ENCODE results near the gene EIF4EBP2. TPM values are rescaled to one million over a fixed set of nuclear protein-coding genes. Genes with fewer than 3 reads are reported as not detected.

Gene EIF4EBP2
- total RNA-seq, 1 experiment from 2014 or later, result 36.7 TPM

DNA sequence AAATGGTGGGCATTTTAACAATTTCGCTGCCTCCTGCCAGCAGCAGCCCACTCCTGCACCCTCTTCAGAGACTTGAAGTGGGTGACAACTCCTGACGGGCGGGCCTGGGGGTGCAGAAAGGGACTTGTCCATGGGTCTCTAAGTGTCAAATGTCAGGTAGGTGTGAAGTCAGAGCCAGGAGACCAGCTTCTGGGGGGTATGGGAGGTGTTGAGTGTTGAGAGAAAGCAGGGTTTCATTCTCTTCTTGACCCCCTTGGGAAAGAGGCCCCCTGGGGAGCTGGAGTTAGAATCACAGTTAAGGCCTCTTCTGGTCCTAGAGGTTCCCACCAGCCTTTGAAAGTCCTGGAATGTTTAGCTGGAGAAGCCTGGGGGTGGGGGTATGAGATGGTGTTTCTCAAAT is 63.0 kb downstream of the EIF4EBP2 start (continued):
- TF ChIP-seq, protein P1, sequence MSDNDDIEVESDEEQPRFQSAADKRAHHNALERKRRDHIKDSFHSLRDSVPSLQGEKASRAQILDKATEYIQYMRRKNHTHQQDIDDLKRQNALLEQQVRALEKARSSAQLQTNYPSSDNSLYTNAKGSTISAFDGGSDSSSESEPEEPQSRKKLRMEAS (IDR thresholded peaks at IDR 0.05), result no peak
- TF ChIP-seq POLR2A (IDR thresholded peaks at IDR 0.05; ENCODE audit: borderline replicate concordance, extremely low read depth, insufficient read depth, insufficient read length), result no peak
- TF ChIP-seq EZH2 (IDR thresholded peaks at IDR 0.05), result no peak
- no peak for TF ChIP-seq SIN3A (IDR thresholded peaks at IDR 0.05; ENCODE audit: low read depth)
- TF ChIP-seq YY1 (IDR thresholded peaks at IDR 0.05; ENCODE audit: extremely low read depth, insufficient replicate concordance, low read depth, low read length), result no peak

DNA sequence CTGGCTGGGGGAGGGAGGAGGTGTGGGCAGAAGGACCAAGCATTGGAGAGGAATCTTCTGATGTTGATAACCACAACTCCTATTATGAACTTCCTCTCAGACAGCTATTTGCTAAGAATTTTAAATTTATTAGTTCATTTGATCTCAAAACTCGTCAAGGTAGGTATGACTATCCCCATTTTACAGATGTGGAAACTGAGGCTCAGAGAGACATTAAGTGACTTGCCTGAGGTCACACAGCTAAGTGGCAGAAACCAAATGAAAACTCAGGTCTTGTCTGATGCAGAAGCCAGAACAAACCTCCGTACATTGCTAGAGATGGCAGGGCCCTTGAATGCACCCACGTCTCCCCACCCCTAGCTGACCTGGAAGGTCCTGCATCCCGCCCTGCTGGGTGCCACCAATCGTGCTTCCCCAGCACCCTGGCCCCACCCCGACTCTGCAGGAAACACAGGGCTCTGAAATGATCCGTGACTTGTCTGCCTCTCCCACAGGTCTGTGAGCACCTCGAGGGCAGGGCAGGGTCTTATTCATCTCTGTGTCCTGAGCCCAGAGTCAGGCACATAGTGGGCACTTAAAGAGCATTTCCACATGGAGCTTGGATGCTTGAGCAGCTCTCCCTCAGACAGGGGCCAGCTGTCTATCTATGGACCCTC is 69.0 kb downstream of the EIF4EBP2 start:
- Histone ChIP-seq H2AFZ (ENCODE audit: low read depth, low read length, poor library complexity, severe bottlenecking) (no peak overlapping the region), H4K20me1 (ENCODE audit: insufficient read depth) (no peaks in the 10 kb centered on the region), H3K4me1 (ENCODE audit: control insufficient read depth in 1 of 2, insufficient read depth in 2 of 2, low read length in 2 of 2) (peaks cover 19 to 45% of the 10 kb centered on the region in 2 experiments), H3K4me2 (ENCODE audit: low read length) (no peak overlapping the region), H3K79me2 (ENCODE audit: insufficient read depth, low read length) (no peaks in the 10 kb centered on the region), H3K9ac (ENCODE audit: low read length) (no peak overlapping the region), H3K9me3 (ENCODE audit: control insufficient read depth in 1 of 2, insufficient read depth in 1 of 2, low read depth in 1 of 2, low read length in 2 of 2) (no peaks in the 10 kb centered on the region), H3K27me3 (ENCODE audit: insufficient read depth, low read length) (no peaks in the 10 kb centered on the region), H3K36me3 (ENCODE audit: control insufficient read depth in 1 of 2, insufficient read depth in 2 of 2, low read length in 2 of 2) (no peaks in the 10 kb centered on the region), H3K9me2 (ENCODE audit: insufficient read depth) (no peaks in the 10 kb centered on the region), H3K4me3 (replicated peaks in 1 of 2; ENCODE audit: low read depth in 1 of 2, low read length in 2 of 2) (no peak overlapping the region), H3K27ac (ENCODE audit: low read depth, low read length) (no peak overlapping the region)
- POLR2A ChIA-PET, result no interaction called here
- intact Hi-C loops (cut with micrococcal nuclease), result no loop called here
- ATAC-seq (no peak), DNase-seq (ENCODE audit: low read depth, low spot score) (no peak)
- no TSS peak for BruUV-seq (replicated peaks)
- RAD21 ChIA-PET (ENCODE audit: low non-redundant PET in 1 of 2, low total read pairs in 2 of 2, uncharacterized antibody in 2 of 2, unreplicated experiment in 2 of 2), result no interaction called here
- CTCF ChIA-PET, result no interaction called here
- TF ChIP-seq EGR1 (IDR thresholded peaks at IDR 0.05; ENCODE audit: low read depth) (no peak), FOSL1 (IDR thresholded peaks at IDR 0.05; ENCODE audit: low read depth) (no peak), POLR2AphosphoS5 (IDR thresholded peaks at IDR 0.05; ENCODE audit: low read depth, low read length) (no peak), CBX3 (IDR thresholded peaks at IDR 0.05; ENCODE audit: low read depth) (no peak), RAD21 (IDR thresholded peaks at IDR 0.05; ENCODE audit: low read depth) (no peak), SRF (IDR thresholded peaks at IDR 0.05; ENCODE audit: low read depth) (no peak), ELF1 (IDR thresholded peaks at IDR 0.05; ENCODE audit: borderline replicate concordance, low read depth) (no peak), SIN3A (IDR thresholded peaks at IDR 0.05; ENCODE audit: low read depth) (no peak), YY1 (IDR thresholded peaks at IDR 0.05; ENCODE audit: extremely low read depth, insufficient replicate concordance, low read depth, low read length) (no peak), CEBPB (IDR thresholded peaks at IDR 0.05; ENCODE audit: low read depth) (no peak), SP1 (IDR thresholded peaks at IDR 0.05; ENCODE audit: low read depth) (no peak)
- TF ChIP-seq, protein P1 (IDR thresholded peaks at IDR 0.05), result no peak
- TF ChIP-seq, protein P2, sequence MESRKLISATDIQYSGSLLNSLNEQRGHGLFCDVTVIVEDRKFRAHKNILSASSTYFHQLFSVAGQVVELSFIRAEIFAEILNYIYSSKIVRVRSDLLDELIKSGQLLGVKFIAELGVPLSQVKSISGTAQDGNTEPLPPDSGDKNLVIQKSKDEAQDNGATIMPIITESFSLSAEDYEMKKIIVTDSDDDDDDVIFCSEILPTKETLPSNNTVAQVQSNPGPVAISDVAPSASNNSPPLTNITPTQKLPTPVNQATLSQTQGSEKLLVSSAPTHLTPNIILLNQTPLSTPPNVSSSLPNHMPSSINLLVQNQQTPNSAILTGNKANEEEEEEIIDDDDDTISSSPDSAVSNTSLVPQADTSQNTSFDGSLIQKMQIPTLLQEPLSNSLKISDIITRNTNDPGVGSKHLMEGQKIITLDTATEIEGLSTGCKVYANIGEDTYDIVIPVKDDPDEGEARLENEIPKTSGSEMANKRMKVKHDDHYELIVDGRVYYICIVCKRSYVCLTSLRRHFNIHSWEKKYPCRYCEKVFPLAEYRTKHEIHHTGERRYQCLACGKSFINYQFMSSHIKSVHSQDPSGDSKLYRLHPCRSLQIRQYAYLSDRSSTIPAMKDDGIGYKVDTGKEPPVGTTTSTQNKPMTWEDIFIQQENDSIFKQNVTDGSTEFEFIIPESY (IDR thresholded peaks at IDR 0.05; ENCODE audit: extremely low read depth, insufficient replicate concordance, low read length), result no peak
- TF ChIP-seq, protein P3, sequence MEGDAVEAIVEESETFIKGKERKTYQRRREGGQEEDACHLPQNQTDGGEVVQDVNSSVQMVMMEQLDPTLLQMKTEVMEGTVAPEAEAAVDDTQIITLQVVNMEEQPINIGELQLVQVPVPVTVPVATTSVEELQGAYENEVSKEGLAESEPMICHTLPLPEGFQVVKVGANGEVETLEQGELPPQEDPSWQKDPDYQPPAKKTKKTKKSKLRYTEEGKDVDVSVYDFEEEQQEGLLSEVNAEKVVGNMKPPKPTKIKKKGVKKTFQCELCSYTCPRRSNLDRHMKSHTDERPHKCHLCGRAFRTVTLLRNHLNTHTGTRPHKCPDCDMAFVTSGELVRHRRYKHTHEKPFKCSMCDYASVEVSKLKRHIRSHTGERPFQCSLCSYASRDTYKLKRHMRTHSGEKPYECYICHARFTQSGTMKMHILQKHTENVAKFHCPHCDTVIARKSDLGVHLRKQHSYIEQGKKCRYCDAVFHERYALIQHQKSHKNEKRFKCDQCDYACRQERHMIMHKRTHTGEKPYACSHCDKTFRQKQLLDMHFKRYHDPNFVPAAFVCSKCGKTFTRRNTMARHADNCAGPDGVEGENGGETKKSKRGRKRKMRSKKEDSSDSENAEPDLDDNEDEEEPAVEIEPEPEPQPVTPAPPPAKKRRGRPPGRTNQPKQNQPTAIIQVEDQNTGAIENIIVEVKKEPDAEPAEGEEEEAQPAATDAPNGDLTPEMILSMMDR (IDR thresholded peaks at IDR 0.05 in 2 of 3, conservative IDR thresholded peaks at IDR 0.05 in 1 of 3; ENCODE audit: borderline replicate concordance in 1 of 3, insufficient read depth in 1 of 3, low read depth in 2 of 3, low read length in 2 of 3), result no peak
- TF ChIP-seq, protein P4, sequence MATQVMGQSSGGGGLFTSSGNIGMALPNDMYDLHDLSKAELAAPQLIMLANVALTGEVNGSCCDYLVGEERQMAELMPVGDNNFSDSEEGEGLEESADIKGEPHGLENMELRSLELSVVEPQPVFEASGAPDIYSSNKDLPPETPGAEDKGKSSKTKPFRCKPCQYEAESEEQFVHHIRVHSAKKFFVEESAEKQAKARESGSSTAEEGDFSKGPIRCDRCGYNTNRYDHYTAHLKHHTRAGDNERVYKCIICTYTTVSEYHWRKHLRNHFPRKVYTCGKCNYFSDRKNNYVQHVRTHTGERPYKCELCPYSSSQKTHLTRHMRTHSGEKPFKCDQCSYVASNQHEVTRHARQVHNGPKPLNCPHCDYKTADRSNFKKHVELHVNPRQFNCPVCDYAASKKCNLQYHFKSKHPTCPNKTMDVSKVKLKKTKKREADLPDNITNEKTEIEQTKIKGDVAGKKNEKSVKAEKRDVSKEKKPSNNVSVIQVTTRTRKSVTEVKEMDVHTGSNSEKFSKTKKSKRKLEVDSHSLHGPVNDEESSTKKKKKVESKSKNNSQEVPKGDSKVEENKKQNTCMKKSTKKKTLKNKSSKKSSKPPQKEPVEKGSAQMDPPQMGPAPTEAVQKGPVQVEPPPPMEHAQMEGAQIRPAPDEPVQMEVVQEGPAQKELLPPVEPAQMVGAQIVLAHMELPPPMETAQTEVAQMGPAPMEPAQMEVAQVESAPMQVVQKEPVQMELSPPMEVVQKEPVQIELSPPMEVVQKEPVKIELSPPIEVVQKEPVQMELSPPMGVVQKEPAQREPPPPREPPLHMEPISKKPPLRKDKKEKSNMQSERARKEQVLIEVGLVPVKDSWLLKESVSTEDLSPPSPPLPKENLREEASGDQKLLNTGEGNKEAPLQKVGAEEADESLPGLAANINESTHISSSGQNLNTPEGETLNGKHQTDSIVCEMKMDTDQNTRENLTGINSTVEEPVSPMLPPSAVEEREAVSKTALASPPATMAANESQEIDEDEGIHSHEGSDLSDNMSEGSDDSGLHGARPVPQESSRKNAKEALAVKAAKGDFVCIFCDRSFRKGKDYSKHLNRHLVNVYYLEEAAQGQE (IDR thresholded peaks at IDR 0.05; ENCODE audit: low read depth), result no peak

Measured in HCT116 (cell line).